Fibroblast of skin of right quadriceps (primary cell): ENCODE data around the gene TIMELESS.
"Not testable (repeated sequence)": the region's sequence is repeated elsewhere in the genome, so short reads cannot be mapped to it uniquely, and the experiment has no call there.

Experiments used
- DNase-seq: peaks from one replicate; pipeline ENCODE4 v3.0.0-alpha.2; 2013

The TIMELESS gene

GRCh38 chr12:56468216-56469006 lies 19.2 kb upstream of the TIMELESS start, which contains the start of gene SPRYD4:
TSS of gene SPRYD4 (plus strand) at chr12:56468578. CDS start at chr12:56468592, 14 bp downstream.
- DNase-seq = peak; percentile 91

GRCh38 chr12:56462565-56462964 lies 13.3 kb upstream of the TIMELESS start:
- no peak for DNase-seq

GRCh38 chr12:56461235-56462159 lies 12.3 kb upstream of the TIMELESS start:
- DNase-seq = no peak

- DNase-seq = no peak
Measured at GRCh38 chr12:56457817-56458216, 8.6 kb upstream of the TIMELESS start.

GRCh38 chr12:56454557-56454956 lies 5.3 kb upstream of the TIMELESS start, which contains the start of gene MIP:
TSS of gene MIP (minus strand) at chr12:56454657. CDS start at chr12:56454613, 44 bp downstream.
- DNase-seq = no peak

GRCh38 chr12:56451147-56451546 lies 1.9 kb upstream of the TIMELESS start:
- no peak for DNase-seq

- DNase-seq = no peak
Measured at GRCh38 chr12:56450241-56450640, 1.0 kb upstream of the TIMELESS start.

GRCh38 chr12:56449622-56449984 lies 377 bp upstream of the TIMELESS start:
- DNase-seq = no peak

- DNase-seq = not testable (repeated sequence)
Measured at GRCh38 chr12:56443208-56443607, 6.0 kb downstream of the TIMELESS start.

GRCh38 chr12:56437430-56438176 lies 11.6 kb downstream of the TIMELESS start:
- DNase-seq = no peak

- DNase-seq = no peak
Measured at GRCh38 chr12:56434828-56435227, 14.4 kb downstream of the TIMELESS start.

GRCh38 chr12:56431850-56432249 lies 17.4 kb downstream of the TIMELESS start:
- no peak for DNase-seq

- no peak for DNase-seq
Measured at GRCh38 chr12:56431288-56431687, 17.9 kb downstream of the TIMELESS start.

- DNase-seq = no peak
Measured at GRCh38 chr12:56425940-56426438, 23.2 kb downstream of the TIMELESS start.

GRCh38 chr12:56425193-56425592 lies 24.0 kb downstream of the TIMELESS start:
- no peak for DNase-seq

- no peak for DNase-seq
Measured at GRCh38 chr12:56420411-56420810, 28.8 kb downstream of the TIMELESS start.

- DNase-seq = no peak
Measured at GRCh38 chr12:56417739-56418138, 31.5 kb downstream of the TIMELESS start.

- DNase-seq = no peak
Measured at GRCh38 chr12:56414401-56414800, 34.8 kb downstream of the TIMELESS start.

- DNase-seq = no peak
Measured at GRCh38 chr12:56413392-56413791, 35.8 kb downstream of the TIMELESS start.

GRCh38 chr12:56411781-56412639 lies 37.2 kb downstream of the TIMELESS start:
- DNase-seq = no peak

GRCh38 chr12:56410768-56411167 lies 38.5 kb downstream of the TIMELESS start:
- DNase-seq = no peak
